ENCODE results near the gene ZNF8.
A peak's percentile ranks its signal among the peaks of the same experiment; 100 is the strongest.
"Not testable (repeated sequence)": the region's sequence is repeated elsewhere in the genome, so short reads cannot be mapped to it uniquely, and the experiment has no call there.

ZNF8 gene

DNA sequence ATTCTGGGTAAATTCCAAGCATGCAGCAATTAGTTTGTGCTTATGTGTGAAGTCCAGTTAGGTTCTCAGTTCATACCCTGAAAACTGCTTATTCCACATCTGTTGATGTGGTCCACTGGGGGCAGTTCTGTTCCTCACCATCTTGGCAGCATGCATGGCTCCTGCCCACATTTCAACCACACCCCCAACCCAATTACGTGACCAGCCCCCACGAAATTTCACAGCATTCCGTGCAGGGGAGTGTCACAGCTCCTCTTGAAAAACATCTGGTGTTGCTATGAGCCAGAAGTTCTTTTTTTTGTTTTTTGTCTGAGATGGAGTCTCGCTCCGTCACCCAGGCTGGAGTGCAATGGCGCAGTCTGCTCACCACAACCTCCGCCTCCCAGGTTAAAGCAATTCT is 17.3 kb downstream of the ZNF8 start:
- no peak for DNase-seq (ENCODE audit: low read depth)

DNA sequence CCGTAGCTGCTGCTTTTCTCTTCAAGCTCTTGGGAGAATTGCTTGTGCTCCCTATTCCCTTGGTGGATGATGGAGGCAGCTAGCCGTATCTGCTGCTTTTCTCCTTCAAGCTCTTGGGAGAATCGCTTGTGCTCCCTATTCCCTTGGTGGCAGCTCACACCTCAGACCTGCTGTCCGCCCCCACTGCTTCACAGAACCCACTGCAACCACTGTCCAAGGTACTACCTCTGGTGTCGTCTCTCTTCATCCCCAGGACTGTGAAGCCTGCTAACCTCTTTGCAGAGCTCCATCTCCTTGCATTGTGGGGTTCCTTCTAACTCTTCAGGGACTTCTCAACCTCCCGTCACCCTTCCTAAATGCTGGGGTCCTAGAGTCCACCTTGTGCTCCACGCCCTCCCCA is 21.9 kb downstream of the ZNF8 start:
- no peak for DNase-seq (ENCODE audit: low read depth)

DNA sequence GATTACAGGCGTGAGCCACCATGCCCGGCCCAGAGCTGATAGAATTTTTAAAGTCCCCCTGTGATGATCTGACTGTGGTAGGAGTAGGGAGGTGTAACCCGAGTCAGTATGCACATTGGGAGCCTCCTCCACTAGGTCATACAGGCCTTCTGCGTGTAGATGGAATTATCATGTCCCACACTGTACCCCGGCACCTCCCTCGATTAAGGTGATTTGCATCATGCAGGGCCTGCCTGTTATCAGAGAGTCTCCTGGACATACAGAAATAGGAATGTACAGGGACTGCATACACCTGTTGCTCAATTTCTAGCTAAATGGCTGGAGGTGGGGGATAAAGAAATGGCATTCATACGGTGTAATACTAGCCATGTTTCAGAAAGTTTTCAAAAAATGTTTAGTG is 25.5 kb downstream of the ZNF8 start:
- DNase-seq (ENCODE audit: low read depth), result no peak

DNA sequence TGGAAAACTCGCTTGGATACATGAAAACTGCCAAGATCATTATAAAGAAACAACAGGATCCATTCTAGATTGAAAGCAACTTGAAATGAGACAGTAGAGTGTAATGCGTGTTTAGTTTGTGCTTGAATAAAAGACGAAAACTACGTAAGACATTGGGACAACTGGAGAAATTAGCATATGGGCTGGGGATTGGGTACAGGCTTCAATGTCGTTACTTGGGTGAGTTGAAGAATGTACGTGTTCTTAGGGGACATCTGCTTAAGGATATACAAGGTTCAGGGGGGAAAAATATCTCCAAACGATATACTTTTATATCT is 26.0 kb downstream of the ZNF8 start:
- no peak for DNase-seq (ENCODE audit: low read depth)

DNA sequence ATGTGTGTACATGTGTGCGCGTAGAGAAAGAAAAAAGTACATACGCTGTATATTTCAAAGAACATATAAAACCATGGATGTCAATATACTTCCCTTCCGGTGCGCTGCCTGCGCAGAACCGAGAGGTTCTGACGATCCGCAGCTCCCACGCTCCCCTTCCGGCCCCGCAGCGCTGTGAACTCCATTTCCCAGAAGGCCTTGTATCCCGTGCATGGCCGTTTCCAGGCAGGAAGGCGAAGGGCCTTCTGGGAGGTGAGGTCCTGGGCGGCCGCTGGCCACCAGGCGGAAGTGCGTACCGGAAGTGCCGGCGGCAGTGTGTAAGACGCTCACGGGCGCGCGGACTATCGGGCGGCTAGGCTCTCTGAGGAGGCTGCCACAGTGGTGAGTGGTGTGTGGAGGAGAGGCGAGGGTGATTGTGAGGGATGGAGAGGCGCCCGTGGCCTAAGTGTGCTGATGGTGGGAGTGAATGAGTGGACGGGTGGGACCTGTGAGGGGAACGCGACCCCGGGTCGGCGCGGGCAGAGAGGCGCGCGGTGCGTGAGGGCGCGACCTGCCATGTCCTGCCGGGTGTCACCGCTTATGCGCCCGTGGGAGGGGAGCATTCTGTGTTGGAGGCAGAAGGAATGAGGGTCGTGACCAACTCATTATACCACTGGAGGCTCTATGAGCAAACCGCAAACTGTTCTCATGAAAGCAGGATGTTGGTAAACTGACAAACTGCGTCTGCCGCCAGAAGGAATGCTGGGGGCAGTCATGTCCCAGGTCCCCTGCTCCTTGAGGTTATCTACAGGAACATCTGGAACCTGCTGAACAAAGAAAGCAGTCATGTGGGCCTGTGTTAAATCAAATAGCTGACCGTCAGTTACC is 26.5 kb downstream of the ZNF8 start, which contains the start of gene ERVK3-1:
TSS of gene ERVK3-1 (plus strand) at position 313 of the 867 bp plus-strand sequence. CDS start 6,792 bp downstream, outside the sequence.
- peak; percentile 92 for DNase-seq (ENCODE audit: low read depth)

DNA sequence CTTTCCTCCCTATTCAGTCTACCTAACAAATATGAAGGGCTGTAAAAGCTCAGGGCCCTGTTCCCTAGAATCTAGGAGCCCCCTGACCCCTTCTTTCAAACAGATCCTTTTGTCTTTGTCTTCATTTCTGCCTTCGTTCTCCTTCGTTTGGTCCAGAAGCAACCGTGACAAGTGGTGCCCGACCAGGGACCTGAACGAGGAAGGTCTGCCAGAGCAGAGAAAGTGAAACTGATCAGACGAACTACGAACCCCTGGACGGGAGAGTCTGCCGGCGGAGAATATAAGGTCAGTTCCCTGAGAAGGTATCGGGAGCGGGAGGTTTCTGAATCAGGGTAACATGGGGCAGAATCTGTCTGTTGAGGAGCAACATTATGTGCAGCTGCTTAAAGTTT is 27.2 kb downstream of the ZNF8 start:
- no peak for DNase-seq (ENCODE audit: low read depth)

DNA sequence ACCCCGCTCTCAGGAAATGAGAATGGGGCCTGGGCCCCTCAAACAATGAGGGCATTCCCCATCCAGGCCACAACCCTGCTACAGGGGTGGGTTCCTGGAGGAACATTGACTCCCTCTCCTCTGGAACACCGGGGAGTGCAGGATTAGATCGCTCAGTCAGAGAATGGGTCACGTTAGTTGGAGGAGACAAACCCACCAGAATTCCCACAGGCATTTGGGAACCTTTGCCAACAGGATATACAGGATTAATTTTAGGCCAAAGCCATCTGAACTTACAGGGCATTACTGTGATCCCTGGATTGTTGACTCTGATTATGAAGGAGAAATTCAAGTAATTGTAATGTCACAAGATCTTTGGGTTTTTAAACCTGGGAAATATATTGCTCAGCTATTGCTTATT is 29.0 kb downstream of the ZNF8 start:
- DNase-seq (ENCODE audit: low read depth), result no peak

DNA sequence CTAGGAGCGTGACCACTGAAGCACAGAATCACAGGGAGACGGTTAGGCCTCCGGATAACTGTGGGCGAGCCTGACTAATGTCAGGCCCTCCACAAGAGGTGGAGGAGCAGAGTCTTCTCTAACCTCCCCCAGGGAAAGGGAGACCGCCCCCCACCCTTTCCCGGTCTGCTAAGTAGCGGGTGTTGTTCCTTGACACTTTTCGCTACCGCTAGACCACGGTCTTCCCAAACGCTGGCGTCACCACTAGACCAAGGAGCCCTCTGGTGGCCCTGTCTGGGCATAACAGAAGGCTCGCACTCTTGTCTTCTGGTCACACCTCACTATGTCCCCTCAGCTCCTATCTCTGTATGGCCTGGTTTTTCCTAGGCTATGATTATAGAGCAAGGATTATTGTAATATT is 31.9 kb downstream of the ZNF8 start:
- not testable (repeated sequence) for DNase-seq (ENCODE audit: low read depth)

DNA sequence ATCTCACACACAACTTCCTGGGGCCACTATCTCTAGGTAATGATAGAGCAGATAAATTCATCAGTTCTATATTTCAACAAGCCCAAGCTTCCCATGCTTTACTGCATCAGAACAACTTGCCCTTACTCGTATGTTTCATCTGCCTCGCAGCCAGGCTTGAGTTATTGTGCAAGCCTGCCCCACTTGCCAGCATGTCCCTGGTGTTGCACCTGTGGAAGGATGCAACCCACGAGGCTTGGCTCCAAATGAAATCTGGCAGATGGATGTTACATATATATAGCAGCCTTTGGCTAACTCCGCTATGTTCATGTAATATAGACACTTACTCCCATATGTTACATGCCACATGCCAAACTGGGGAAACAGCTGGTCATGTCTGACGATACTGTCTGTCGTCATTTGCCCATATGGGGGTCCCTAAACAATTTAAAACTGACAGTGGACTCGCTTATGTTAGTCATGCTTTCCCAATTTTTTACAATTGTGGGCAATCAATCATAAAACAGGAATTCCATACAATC is 32.6 kb downstream of the ZNF8 start:
- no peak for DNase-seq (ENCODE audit: low read depth)

DNA sequence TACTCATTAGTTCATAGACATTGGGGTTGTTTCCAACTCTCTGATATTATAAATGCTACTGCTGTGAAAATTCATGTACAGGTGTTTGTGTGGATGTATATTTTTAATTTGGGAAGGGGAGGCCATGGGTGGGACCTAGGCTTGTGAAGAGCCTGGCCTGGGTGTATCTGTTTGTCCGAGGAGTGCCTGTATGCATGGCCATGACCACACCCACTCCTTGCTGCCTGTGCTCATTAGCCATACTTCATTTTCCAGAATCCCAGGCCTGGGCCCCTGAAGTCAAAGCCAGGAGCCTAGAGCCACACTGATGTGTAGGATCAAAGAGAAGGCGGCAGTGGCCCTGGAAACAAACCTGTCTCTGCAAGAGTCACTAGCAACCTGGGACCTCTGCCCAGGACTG is 36.8 kb downstream of the ZNF8 start:
- DNase-seq (ENCODE audit: low read depth), result no peak

DNA sequence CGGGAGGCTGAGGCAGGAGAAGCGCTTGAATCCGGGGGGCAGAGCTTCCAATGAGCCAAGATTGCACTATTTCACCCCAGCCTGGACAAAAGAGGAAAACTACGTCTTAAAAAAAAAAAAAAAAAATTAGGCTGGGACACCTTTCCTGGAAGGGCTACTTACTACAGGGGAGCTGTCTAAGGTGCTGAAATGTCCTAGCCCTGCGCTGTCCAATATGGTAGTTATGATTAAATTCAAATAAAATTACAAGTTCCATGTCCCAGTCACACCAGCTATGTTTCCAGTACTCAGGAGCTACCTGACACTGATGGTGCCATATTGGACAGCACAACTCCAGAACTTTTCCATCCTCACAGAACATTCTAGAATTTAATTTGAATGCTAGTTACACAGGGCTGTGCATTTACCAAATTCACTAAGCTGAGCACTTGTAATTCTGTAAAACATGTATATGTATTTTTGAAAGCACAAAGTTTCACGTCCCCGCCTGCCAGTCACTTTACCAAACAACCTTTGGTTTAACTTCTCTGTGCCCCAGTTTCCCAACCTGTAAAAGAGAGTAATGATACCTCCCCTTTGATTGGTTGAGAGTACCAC is 38.8 kb downstream of the ZNF8 start:
- no peak for DNase-seq (ENCODE audit: low read depth)

DNA sequence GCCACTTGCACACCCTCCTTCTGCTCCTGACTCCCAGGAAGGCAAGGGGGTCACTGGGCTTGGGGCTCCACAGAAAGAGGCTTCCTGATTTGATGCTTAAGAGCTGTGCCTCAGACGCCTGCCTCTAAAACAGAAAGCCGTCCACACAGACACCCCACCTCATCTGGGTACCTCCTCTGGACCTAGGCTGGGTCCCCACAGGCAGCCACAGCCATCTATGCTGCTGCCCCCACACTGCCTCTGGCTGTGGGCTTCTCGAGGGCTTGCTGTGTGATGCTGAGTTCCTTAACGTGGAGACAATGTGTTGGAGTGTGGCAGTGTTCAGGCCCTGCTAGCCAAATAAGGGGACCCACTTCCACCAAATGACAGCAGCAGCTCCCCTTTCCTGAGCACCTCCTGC is 39.5 kb downstream of the ZNF8 start:
- DNase-seq (ENCODE audit: low read depth), result no peak

DNA sequence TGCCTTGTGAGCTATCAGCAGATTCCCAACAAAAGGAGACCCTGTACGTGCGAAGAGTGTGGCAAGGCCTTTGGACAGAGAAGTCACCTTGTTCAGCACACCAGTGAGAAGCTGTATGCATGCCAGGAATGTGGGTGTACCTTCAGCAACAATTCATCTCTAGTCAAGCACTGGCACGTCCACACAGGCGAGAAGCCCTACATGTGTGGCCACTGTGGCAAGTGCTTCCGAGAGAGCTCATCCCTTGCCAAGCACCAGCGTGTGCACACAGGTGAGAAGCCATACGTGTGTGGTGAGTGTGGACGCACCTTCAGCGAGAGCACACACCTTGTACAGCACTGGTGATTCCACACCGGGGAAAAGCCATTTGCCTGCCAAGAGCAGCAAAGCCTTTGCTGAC is 40.5 kb downstream of the ZNF8 start:
- DNase-seq (ENCODE audit: low read depth), result no peak

DNA sequence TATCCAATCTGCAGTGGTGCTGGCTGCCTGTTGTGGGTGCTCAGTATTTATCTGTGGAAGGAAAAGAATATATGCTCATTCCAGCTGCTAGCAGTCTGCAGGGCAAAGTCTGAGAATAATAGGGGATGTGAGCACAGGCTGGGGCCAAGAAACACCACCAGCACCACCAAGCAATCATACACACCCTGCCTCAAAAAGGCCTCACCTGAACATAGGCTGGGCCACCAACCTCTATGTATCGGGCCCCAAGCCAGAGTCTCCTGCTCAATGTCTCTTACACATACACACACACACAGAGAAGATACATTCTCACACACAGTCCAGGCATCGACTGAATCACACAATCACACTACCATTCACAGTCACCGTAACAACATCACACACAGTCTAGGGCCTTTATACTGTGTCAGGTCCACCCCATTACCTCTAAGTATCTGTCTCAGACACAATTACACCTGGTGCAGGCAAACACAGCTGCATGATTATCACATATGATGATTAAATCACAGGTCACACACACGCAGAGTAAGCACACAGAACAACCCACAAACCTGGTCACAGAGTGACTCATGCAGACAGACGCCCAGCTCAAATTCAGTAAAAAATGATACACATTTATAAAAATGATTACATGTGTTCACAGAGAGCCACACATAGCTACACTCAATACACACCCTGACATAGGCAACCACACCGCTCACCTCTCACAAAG is 46.7 kb downstream of the ZNF8 start:
- no peak for DNase-seq (ENCODE audit: low read depth)

DNA sequence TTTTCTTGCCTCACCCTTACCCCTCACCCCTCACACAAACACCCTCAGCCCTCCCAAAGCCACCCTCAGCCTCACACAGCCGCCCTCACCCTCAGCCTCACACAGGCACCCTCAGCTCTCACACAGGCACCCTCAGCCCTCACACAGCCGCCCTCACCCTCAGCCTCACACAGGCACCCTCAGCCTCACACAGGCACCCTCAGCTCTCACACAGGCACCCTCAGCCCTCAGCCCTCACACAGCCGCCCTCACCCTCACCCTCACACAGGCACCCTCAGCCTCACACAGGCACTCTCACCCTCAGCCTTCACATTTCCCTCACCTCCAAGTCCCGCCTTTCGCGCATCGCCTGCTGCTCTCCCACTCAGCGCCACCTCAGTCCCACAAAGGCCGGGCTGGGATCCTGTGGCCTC is 47.8 kb downstream of the ZNF8 start:
- no peak for DNase-seq (ENCODE audit: low read depth)

DNA sequence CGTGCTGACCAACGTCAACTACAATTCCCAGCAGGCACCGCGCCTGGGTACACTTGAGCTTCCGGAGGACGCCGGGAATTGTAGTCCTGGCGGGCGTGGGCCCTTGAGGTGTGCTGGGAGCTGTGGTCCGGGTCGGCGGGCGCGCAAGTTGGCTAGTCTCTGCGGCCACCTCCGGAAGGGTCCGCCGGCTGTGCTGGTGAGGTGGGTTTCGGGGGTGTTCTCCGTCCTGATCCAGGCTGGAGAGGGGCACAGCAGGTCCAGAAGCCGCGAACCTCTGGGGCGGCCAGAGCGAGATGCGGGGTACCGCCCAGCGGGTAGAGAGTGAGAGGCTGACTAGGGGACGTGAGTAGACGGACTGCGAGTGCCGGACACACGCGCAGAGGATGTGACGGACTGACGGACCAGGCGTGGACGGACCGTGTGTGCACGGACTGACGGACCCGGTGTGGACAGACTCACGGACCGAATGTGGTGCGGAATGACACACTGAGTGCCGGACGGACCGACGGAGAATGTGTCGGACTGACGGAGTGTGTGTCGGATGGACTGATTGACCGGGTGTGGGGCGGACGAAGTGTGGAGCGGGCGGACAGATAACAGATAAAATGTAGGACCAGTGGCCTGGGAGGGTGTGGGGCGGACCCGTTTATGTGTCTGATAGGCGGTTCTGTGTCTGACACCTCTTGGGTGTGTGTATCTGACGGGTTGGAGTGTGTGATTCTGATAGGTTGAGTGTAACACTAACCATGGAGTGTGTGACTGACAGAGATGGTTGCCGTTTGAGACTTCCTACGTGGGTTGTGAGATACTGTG is 48.4 kb downstream of the ZNF8 start, which contains the start of gene ZSCAN22:
TSS of gene ZSCAN22 (plus strand) at position 81 of the 813 bp plus-strand sequence. CDS start 7,809 bp downstream, outside the sequence.
- DNase-seq (ENCODE audit: low read depth), result peak; percentile 73

DNA sequence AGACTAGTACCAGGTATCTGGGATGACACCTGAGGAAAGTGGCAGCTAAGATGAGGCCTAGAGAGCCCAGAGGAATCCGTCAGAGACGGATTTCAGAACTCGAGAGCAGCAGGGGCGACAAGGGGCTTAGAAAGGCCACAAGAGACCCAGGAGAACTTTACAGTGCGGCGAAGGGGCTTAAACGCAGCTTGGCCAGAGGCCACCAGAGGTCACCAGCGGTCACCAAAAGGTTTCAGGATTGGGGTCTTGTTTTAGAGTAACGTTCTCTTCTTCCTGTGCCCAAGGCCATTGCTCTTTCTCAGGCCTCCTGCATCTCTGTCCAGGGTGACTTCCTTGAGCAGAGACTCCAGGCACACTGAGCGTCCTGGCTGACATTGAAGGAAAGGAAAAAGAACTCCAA is 50.2 kb downstream of the ZNF8 start:
- DNase-seq (ENCODE audit: low read depth), result no peak

DNA sequence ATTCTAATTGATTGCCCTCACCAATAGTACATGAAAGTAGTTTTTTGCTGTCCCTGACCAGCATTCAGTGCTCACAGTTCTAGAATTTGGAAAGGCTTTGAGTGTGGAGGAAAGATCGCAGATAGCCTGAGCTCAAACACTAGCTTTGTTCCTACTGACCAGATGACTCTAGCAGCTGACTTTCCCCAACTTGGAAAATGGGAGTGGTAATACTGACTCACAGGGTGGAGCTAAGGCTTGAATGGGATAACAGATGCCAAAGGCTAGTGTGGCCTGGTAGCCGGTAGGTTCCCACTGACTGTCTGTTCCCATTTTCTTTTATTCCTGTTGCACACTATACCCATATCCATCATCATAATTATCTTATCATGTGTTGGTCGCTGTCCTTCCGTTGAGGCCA is 51.7 kb downstream of the ZNF8 start:
- DNase-seq (ENCODE audit: low read depth), result no peak

DNA sequence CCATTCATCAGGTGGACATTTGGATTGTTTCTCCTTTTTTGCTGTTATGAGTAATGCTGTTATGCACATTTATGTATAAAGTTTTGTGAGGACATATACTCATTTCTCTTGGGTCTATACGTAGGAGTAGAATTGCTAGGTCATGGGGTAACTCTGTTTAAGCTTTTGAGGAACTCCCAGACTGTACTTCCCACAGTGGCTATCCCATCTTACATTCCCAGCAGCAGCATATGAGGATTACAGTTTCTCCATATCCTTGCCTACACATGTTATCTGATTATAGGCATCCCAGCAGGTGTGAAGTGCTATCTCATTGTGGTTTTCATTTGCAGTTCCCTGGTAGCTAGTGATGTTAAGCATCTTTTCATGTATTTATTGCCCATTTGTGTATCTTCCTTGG is 53.9 kb downstream of the ZNF8 start:
- no peak for DNase-seq (ENCODE audit: low read depth)

DNA sequence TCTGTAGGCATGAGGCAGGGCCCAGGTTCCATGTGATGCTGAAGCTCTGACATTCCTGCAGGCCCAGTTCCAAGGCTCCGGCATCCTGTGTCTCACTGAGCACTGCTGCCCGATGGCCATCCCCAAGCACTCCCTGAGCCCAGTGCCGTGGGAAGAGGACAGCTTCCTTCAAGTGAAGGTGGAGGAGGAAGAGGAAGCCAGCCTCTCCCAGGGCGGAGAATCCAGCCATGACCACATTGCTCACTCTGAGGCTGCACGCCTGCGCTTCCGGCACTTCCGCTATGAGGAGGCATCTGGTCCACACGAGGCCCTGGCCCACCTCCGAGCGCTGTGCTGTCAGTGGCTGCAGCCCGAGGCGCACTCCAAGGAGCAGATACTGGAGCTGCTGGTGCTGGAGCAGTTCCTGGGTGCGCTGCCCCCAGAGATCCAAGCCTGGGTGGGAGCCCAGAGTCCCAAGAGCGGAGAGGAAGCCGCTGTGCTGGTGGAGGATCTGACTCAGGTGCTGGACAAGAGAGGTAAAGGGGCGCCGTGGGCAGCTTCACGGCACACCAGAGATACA is 56.0 kb downstream of the ZNF8 start:
- no peak for DNase-seq (ENCODE audit: low read depth)

DNA sequence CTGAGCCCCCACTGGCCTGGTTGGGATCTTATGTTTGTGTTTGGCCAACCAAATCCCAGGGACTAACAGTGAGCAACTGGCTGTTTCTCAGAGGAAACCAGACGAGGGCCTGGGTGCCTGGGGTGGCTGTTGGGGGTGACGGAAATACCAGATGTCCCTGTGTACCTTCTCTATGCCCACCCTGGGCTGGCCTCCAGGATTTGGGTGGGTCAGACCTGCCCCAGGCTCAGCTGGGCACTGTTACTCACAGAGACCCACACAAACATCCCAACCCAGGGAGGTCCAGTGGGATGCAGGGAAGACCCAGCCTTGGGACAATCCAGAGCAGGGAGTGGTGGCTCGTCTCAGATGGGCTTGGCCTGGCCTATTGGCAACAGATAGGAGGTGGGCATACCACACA is 56.9 kb downstream of the ZNF8 start:
- no peak for DNase-seq (ENCODE audit: low read depth)

DNA sequence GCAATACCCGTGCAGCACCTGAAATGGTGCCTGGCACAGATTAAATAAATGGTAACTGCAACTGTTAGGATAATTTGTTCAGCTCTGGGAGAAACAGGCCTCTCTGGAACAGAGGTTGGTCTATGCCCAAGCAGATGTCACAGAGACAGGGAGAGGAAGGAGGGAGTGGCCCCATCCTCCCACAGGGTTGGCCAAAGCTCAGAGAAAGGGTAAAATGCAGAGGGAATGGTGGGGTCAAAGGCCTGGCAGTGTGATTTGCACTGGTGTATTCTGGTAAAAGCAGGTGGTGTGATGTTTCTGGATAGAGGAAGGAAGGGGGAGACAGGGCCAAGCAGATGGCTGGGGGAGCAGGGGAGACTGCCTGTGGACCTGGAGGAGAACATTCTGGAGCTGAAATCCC is 57.5 kb downstream of the ZNF8 start:
- no peak for DNase-seq (ENCODE audit: low read depth)

All from activated T-helper 1 cell treated with Interleukin-2 at 50 U/mL for 16 hours (primary cell).